SK-N-MC (cell line): Measurements from ENCODE around the gene PLK4.
"Not testable (repeated sequence)": the region's sequence is repeated elsewhere in the genome, so short reads cannot be mapped to it uniquely, and the experiment has no call there.

Experiments used
- DNase-seq: peaks from one replicate; pipeline ENCODE4 v3.0.0-alpha.2; 2011; ENCODE audit warnings: low read depth, low spot score
- H3K27ac ChIP-seq: fragments of 200-600 bp; sonication (generic); 2 replicates; pipeline ENCODE4 v1.5.1; 2016; ENCODE audit warnings: mixed run types
- H3K36me3 ChIP-seq: fragments of 200-600 bp; sonication (generic); 2 replicates; pipeline ENCODE4 v1.6.1; 2017; ENCODE audit warnings: antibody characterized with exemption, low read length, mixed read lengths; ENCODE audit not compliant: insufficient read depth
- H3K4me3 ChIP-seq: fragments of 200-600 bp; sonication (generic); 2 replicates; pipeline ENCODE4 v1.5.1; 2016
- H3K9ac ChIP-seq: fragments of 200-600 bp; sonication (generic); 2 replicates; pipeline ENCODE4 v1.8.0; 2017; ENCODE audit warnings: mixed run types, mixed read lengths; ENCODE audit not compliant: insufficient read length
- H3K9me3 ChIP-seq: fragments of 200-600 bp; sonication (generic); 2 replicates; pipeline ENCODE4 v1.6.1; 2017; ENCODE audit warnings: low read depth, mild to moderate bottlenecking, antibody characterized with exemption, low read length, moderate library complexity, mixed read lengths
- EZH2 ChIP-seq: fragments of 200-600 bp; sonication (generic); IDR thresholded peaks from one replicate; pipeline ENCODE4 v1.6.1; 2017; ENCODE audit warnings: antibody characterized with exemption
- FOXP2 ChIP-seq: optimal IDR thresholded peaks from 2 replicates; pipeline ENCODE3; 2011; ENCODE audit warnings: mild to moderate bottlenecking, moderate library complexity; ENCODE audit not compliant: insufficient read depth; ENCODE audit errors: extremely low read length, control extremely low read depth
- POLR2AphosphoS5 ChIP-seq: IDR thresholded peaks from 2 replicates; pipeline ENCODE4 v1.6.1; 2012; ENCODE audit warnings: mild to moderate bottlenecking, low read depth, low read length, borderline replicate concordance

The PLK4 gene

GRCh38 chr4:127888559-127888958 is 7.9 kb downstream of the PLK4 start:
- peaks cover 88% of the 10 kb centered on the region for H3K36me3 ChIP-seq

GRCh38 chr4:127889903-127890302 is 9.2 kb downstream of the PLK4 start:
- H3K9ac ChIP-seq: no peak overlapping the region
- DNase-seq: no peak
- no peak overlapping the region for H3K27ac ChIP-seq
- peaks cover 88% of the 10 kb centered on the region for H3K36me3 ChIP-seq
- H3K4me3 ChIP-seq: no peak overlapping the region
- no peak for TF ChIP-seq EZH2
- no peaks in the 10 kb centered on the region for H3K9me3 ChIP-seq

More at GRCh38 chr4:127888559-127888958, 7.9 kb downstream of the PLK4 start:
- no peak overlapping the region for H3K9ac ChIP-seq
- no peak for DNase-seq
- no peaks in the 10 kb centered on the region for H3K9me3 ChIP-seq
- no peak for TF ChIP-seq EZH2
- TF ChIP-seq POLR2AphosphoS5: no peak
- TF ChIP-seq FOXP2: no peak
- no peak overlapping the region for H3K4me3 ChIP-seq
- no peak overlapping the region for H3K27ac ChIP-seq

GRCh38 chr4:127896069-127896468 is 15.4 kb downstream of the PLK4 start:
- Histone ChIP-seq H3K9me3 (no peaks in the 10 kb centered on the region), H3K4me3 (no peak overlapping the region), H3K27ac (no peak overlapping the region), H3K36me3 (peaks cover 76% of the 10 kb centered on the region), H3K9ac (no peak overlapping the region)
- TF ChIP-seq FOXP2 (no peak), EZH2 (no peak), POLR2AphosphoS5 (no peak)
- DNase-seq: no peak

GRCh38 chr4:127896528-127896927 is 15.8 kb downstream of the PLK4 start:
- peaks cover 75% of the 10 kb centered on the region for H3K36me3 ChIP-seq
- no peak for DNase-seq
- H3K9ac ChIP-seq: no peak overlapping the region
- no peak for TF ChIP-seq EZH2
- no peak overlapping the region for H3K27ac ChIP-seq
- H3K4me3 ChIP-seq: no peak overlapping the region
- H3K9me3 ChIP-seq: no peaks in the 10 kb centered on the region

GRCh38 chr4:127899682-127900081 is 19.0 kb downstream of the PLK4 start:
- not testable (repeated sequence) for H3K27ac ChIP-seq, H3K4me3 ChIP-seq, DNase-seq, H3K9me3 ChIP-seq, H3K9ac ChIP-seq
- peaks cover 44% of the 10 kb centered on the region for H3K36me3 ChIP-seq

- TF ChIP-seq POLR2AphosphoS5 (no peak), FOXP2 (no peak), EZH2 (no peak)
- no peaks in the 10 kb centered on the region for H3K36me3 ChIP-seq
- H3K27ac ChIP-seq: no peak overlapping the region
- no peak overlapping the region for H3K9ac ChIP-seq
- DNase-seq: no peak
- no peaks in the 10 kb centered on the region for H3K9me3 ChIP-seq
- H3K4me3 ChIP-seq: no peak overlapping the region
Observed at GRCh38 chr4:127905029-127905428, 24.3 kb downstream of the PLK4 start.

- TF ChIP-seq EZH2: no peak
- no peak for TF ChIP-seq FOXP2
- no peak for TF ChIP-seq POLR2AphosphoS5
- Histone ChIP-seq H3K4me3 (no peak overlapping the region), H3K36me3 (no peaks in the 10 kb centered on the region), H3K27ac (no peak overlapping the region), H3K9me3 (no peaks in the 10 kb centered on the region), H3K9ac (no peak overlapping the region)
- DNase-seq: no peak
Observed at GRCh38 chr4:127916512-127916911, 35.8 kb downstream of the PLK4 start.

- no peaks in the 10 kb centered on the region for H3K36me3 ChIP-seq
Observed at GRCh38 chr4:127917151-127917550, 36.5 kb downstream of the PLK4 start.

GRCh38 chr4:127920521-127920920 is 39.8 kb downstream of the PLK4 start:
- no peak overlapping the region for H3K27ac ChIP-seq
- no peak for TF ChIP-seq POLR2AphosphoS5
- no peak for TF ChIP-seq FOXP2
- no peak for TF ChIP-seq EZH2
- no peaks in the 10 kb centered on the region for H3K36me3 ChIP-seq
- H3K9me3 ChIP-seq: no peaks in the 10 kb centered on the region
- DNase-seq: no peak
- no peak overlapping the region for H3K4me3 ChIP-seq
- H3K9ac ChIP-seq: no peak overlapping the region

More at GRCh38 chr4:127917151-127917550, 36.5 kb downstream of the PLK4 start:
- no peak overlapping the region for H3K9ac ChIP-seq
- H3K4me3 ChIP-seq: no peak overlapping the region
- no peak for DNase-seq
- no peaks in the 10 kb centered on the region for H3K9me3 ChIP-seq
- no peak for TF ChIP-seq EZH2
- TF ChIP-seq POLR2AphosphoS5: no peak
- no peak for TF ChIP-seq FOXP2
- no peak overlapping the region for H3K27ac ChIP-seq

GRCh38 chr4:127922226-127922625 is 41.5 kb downstream of the PLK4 start:
- no peak for TF ChIP-seq POLR2AphosphoS5
- no peak for TF ChIP-seq FOXP2
- TF ChIP-seq EZH2: no peak
- H3K36me3 ChIP-seq: no peaks in the 10 kb centered on the region

GRCh38 chr4:127925720-127926119 is 45.0 kb downstream of the PLK4 start:
- H3K27ac ChIP-seq, H3K36me3 ChIP-seq, H3K4me3 ChIP-seq, H3K9ac ChIP-seq, H3K9me3 ChIP-seq, DNase-seq: not testable (repeated sequence)

More at GRCh38 chr4:127922226-127922625, 41.5 kb downstream of the PLK4 start:
- DNase-seq: no peak
- Histone ChIP-seq H3K4me3 (no peak overlapping the region), H3K27ac (no peak overlapping the region), H3K9me3 (no peaks in the 10 kb centered on the region), H3K9ac (no peak overlapping the region)
